HCT116 (cell line): Measurements from ENCODE around the gene STT3B. TPM values are rescaled to one million over a fixed set of nuclear protein-coding genes. Genes with fewer than 3 reads are reported as not detected.

Source experiments
- ATAC-seq: fragments of 200-7000 bp; cut with Tn5 transposase; 2 replicates; pipeline ENCODE4 v1.9.1; 2020; ENCODE audit warnings: mild to moderate bottlenecking, moderate library complexity
- BruUV-seq: library from RNA; stranded (reverse); fragments of 400-500 nt; replicated peaks from 2 replicates; lab custom pipeline; 2021; lab: Mats Ljungman, UMichigan
- CTCF ChIA-PET: fragments of 300-600 bp; sonication (Branson Sonifier 250); formaldehyde crosslinking; loops from one replicate; lab custom pipeline; 2021; ENCODE audit warnings: antibody characterized with exemption; lab: Charles Lee
- POLR2A ChIA-PET: fragments of 300-600, 350-600 bp; sonication (Branson Sonifier 250); formaldehyde crosslinking; loops from one replicate; lab custom pipeline; 2021; ENCODE audit warnings: antibody characterized with exemption; lab: Charles Lee
- RAD21 ChIA-PET, 2 experiments: fragments of 300-600 bp; sonication (Branson Sonifier 250); formaldehyde crosslinking; loops; one replicate each; lab custom pipeline; 2023; ENCODE audit warnings: low total read pairs in 2 of 2; ENCODE audit not compliant: uncharacterized antibody in 2 of 2, unreplicated experiment in 2 of 2, low non-redundant PET in 1 of 2; lab: Charles Lee
- DNase-seq: peaks from one replicate; pipeline ENCODE4 v3.0.0-alpha.2; 2010; ENCODE audit warnings: low read depth, low spot score
- H2AFZ ChIP-seq: fragments of 200-600 bp; shearing (Covaris generic), sonication (generic); 2 replicates; pipeline ENCODE4 v1.6.1; 2017; ENCODE audit warnings: low read depth, mixed run types, mixed read lengths, antibody characterized with exemption, low read length; ENCODE audit not compliant: poor library complexity, severe bottlenecking
- H3K27ac ChIP-seq: 2 replicates; pipeline ENCODE4 v1.5.1; 2012; ENCODE audit warnings: low read depth, low read length
- H3K27me3 ChIP-seq: fragments of 200-600 bp; sonication (generic); 2 replicates; pipeline ENCODE4 v1.6.1; 2016; ENCODE audit warnings: mixed run types, low read length, mixed read lengths; ENCODE audit not compliant: insufficient read depth
- H3K36me3 ChIP-seq, 2 experiments: fragments of 200-500 bp in 1 of 2; fragments of 200-600 bp in 1 of 2; sonication (Bioruptor generic) in 1 of 2; sonication (generic) in 1 of 2; 2 replicates each; pipeline versions ENCODE4 v1.5.1 to v1.6.1; 2014 to 2016; ENCODE audit warnings: low read length in 2 of 2, inconsistent platforms in 1 of 2, mixed read lengths in 1 of 2, mixed run types in 1 of 2; ENCODE audit not compliant: insufficient read depth in 2 of 2, control insufficient read depth in 1 of 2
- H3K4me1 ChIP-seq, 2 experiments: fragments of 200-600 bp in 1 of 2; sonication (generic) in 1 of 2; 2 replicates each; pipeline versions ENCODE4 v1.5.1 to v1.6.1; 2012 to 2017; ENCODE audit warnings: low read length in 2 of 2, inconsistent platforms in 1 of 2, mild to moderate bottlenecking in 1 of 2, mixed read lengths in 1 of 2, mixed run types in 1 of 2, moderate library complexity in 1 of 2; ENCODE audit not compliant: insufficient read depth in 2 of 2, control insufficient read depth in 1 of 2
- H3K4me2 ChIP-seq: fragments of 200-600 bp; sonication (generic); 2 replicates; pipeline ENCODE4 v1.6.1; 2017; ENCODE audit warnings: mixed run types, low read length, mixed read lengths
- H3K4me3 ChIP-seq, 2 experiments: fragments of 200-600 bp in 1 of 2; sonication (generic) in 1 of 2; replicated peaks in 1 of 2; 2 replicates each; pipeline ENCODE4 v1.5.1; 2011 to 2016; ENCODE audit warnings: low read length in 2 of 2, control low read depth in 1 of 2, low read depth in 1 of 2, mild to moderate bottlenecking in 1 of 2, mixed read lengths in 1 of 2, mixed run types in 1 of 2
- H3K79me2 ChIP-seq: fragments of 200-600 bp; sonication (generic); 2 replicates; pipeline ENCODE4 v1.6.1; 2017; ENCODE audit warnings: mild to moderate bottlenecking, mixed run types, low read length, moderate library complexity, mixed read lengths; ENCODE audit not compliant: insufficient read depth
- H3K9ac ChIP-seq: fragments of 200-600 bp; sonication (generic); 2 replicates; pipeline ENCODE4 v1.6.1; 2016; ENCODE audit warnings: low read length, mixed read lengths
- H3K9me2 ChIP-seq: fragments of 200-600 bp; sonication (generic), shearing (Covaris generic); 2 replicates; pipeline ENCODE4 v1.6.1; 2017; ENCODE audit warnings: mixed run types, mild to moderate bottlenecking, moderate library complexity; ENCODE audit not compliant: insufficient read depth
- H3K9me3 ChIP-seq, 2 experiments: fragments of 200-500 bp in 1 of 2; fragments of 200-600 bp in 1 of 2; sonication (Bioruptor generic) in 1 of 2; sonication (generic) in 1 of 2; 2 replicates each; pipeline ENCODE4 v1.6.1; 2014 to 2017; ENCODE audit warnings: low read length in 2 of 2, mixed read lengths in 2 of 2, inconsistent platforms in 1 of 2, low read depth in 1 of 2, mild to moderate bottlenecking in 1 of 2, mixed run types in 1 of 2, moderate library complexity in 1 of 2; ENCODE audit not compliant: control insufficient read depth in 1 of 2, insufficient read depth in 1 of 2
- H4K20me1 ChIP-seq: fragments of 200-600 bp; sonication (generic), shearing (Covaris generic); 2 replicates; pipeline ENCODE4 v1.6.1; 2017; ENCODE audit warnings: mixed run types, mild to moderate bottlenecking, moderate library complexity; ENCODE audit not compliant: insufficient read depth
- CBX3 ChIP-seq: IDR thresholded peaks from 2 replicates; pipeline ENCODE4 v1.6.1; 2012; ENCODE audit warnings: low read depth
- CEBPB ChIP-seq: IDR thresholded peaks from 2 replicates; pipeline ENCODE4 v1.6.1; 2012; ENCODE audit warnings: low read depth
- ELF1 ChIP-seq: IDR thresholded peaks from 2 replicates; pipeline ENCODE4 v1.6.1; 2012; ENCODE audit warnings: low read depth, borderline replicate concordance
- EZH2phosphoT487 ChIP-seq: fragments of 200-600 bp; IDR thresholded peaks from 2 replicates; pipeline ENCODE4 v1.6.1; 2018; ENCODE audit warnings: antibody characterized with exemption, borderline replicate concordance
- JUND ChIP-seq: IDR thresholded peaks from 2 replicates; pipeline ENCODE4 v1.6.1; 2012
- POLR2A ChIP-seq: IDR thresholded peaks from 2 replicates; pipeline ENCODE4 v1.7.0; 2011; ENCODE audit warnings: borderline replicate concordance; ENCODE audit not compliant: insufficient read depth, insufficient read length; ENCODE audit errors: extremely low read depth
- POLR2AphosphoS5 ChIP-seq: IDR thresholded peaks from 2 replicates; pipeline ENCODE4 v1.6.1; 2011; ENCODE audit warnings: mild to moderate bottlenecking, low read depth, low read length, moderate library complexity
- RAD21 ChIP-seq: IDR thresholded peaks from 2 replicates; pipeline ENCODE4 v1.6.1; 2012; ENCODE audit warnings: low read depth, mild to moderate bottlenecking
- SIN3A ChIP-seq: IDR thresholded peaks from 2 replicates; pipeline ENCODE4 v1.6.1; 2012; ENCODE audit warnings: low read depth
- SP1 ChIP-seq: IDR thresholded peaks from 2 replicates; pipeline ENCODE4 v1.6.1; 2012; ENCODE audit warnings: low read depth
- SRF ChIP-seq: IDR thresholded peaks from 2 replicates; pipeline ENCODE4 v1.6.1; 2012; ENCODE audit warnings: low read depth
- TCF7L2 ChIP-seq: IDR thresholded peaks from 2 replicates; pipeline ENCODE4 v1.7.0; 2011; ENCODE audit warnings: borderline replicate concordance, inconsistent platforms; ENCODE audit not compliant: insufficient read depth, insufficient read length; ENCODE audit errors: extremely low read depth
- YY1 ChIP-seq: IDR thresholded peaks from 2 replicates; pipeline ENCODE4 v1.6.1; 2011; ENCODE audit warnings: low read length, low read depth, moderate library complexity, mild to moderate bottlenecking; ENCODE audit not compliant: insufficient replicate concordance; ENCODE audit errors: extremely low read depth
- ZFX ChIP-seq: fragments of 450-650 bp; IDR thresholded peaks from 2 replicates; pipeline ENCODE4 v1.6.1; 2017
- ZNF274 ChIP-seq: fragments of 200-500 bp; sonication (Bioruptor generic); IDR thresholded peaks from 2 replicates; pipeline ENCODE4 v1.6.1; 2014; ENCODE audit warnings: mild to moderate bottlenecking, low read depth, low read length, inconsistent platforms
- intact Hi-C: fragments of 100-400 bp; cut with micrococcal nuclease; formaldehyde crosslinking; loops from 2 replicates; pipeline ENCODE4 v1.10.0; 2022
- total RNA-seq: library from RNA; stranded (reverse); gene quantifications from one replicate; pipeline ENCODE4 v1.2.1, GENCODE V29; 2021; ENCODE audit not compliant: unreplicated experiment
- TF ChIP-seq, protein P1 (sequence below): IDR thresholded peaks from 2 replicates; pipeline ENCODE4 v1.6.1; 2011; ENCODE audit warnings: mild to moderate bottlenecking, low read length, moderate library complexity; ENCODE audit not compliant: insufficient replicate concordance; ENCODE audit errors: extremely low read depth

Gene STT3B
- total RNA-seq, 1 experiment from 2014 or later, result 131 TPM

DNA sequence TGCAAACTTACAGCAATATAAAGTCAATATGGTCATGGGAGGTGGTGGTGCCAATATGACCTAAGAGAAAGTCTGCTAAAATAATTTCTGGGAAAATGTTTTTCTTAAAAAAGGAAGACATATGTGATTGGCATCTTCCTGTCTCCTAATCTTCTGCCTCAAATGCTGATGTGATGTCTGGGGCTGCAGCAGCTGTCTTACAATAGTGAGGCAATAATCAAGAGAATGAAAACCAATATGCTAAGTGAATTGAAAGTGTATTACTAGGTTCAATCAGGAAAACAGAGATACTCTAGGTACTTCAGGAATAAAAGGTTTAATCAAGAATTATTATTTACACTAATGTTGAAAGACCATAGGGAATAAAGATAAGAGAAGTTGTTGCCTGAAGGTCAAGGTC, 7.2 kb upstream of the STT3B start:
- BruUV-seq, result no TSS peak
- no peak overlapping the region for H2AFZ ChIP-seq

More for the DNA sequence above, 7.2 kb upstream of the STT3B start:
- Histone ChIP-seq H3K36me3 (no peaks in the 10 kb centered on the region), H3K9me3 (no peaks in the 10 kb centered on the region), H3K9ac (no peak overlapping the region), H3K27ac (no peak overlapping the region), H3K4me1 (peaks cover 0 to 4% of the 10 kb centered on the region in 2 experiments; a peak in 1 of 4 replicates), H4K20me1 (no peaks in the 10 kb centered on the region), H3K9me2 (no peaks in the 10 kb centered on the region), H3K4me3 (no peak overlapping the region), H3K27me3 (peaks cover 4% of the 10 kb centered on the region; the same call in 1 of the 2 replicates), H3K4me2 (no peak overlapping the region), H3K79me2 (peaks cover 3% of the 10 kb centered on the region; the same call in 1 of the 2 replicates)
- no peak for ATAC-seq
- intact Hi-C loops, result no loop called here
- RAD21 ChIA-PET, result no interaction called here
- no peak for TF ChIP-seq POLR2AphosphoS5
- TF ChIP-seq JUND, result no peak
- TF ChIP-seq TCF7L2, result no peak
- no peak for TF ChIP-seq SRF
- no peak for TF ChIP-seq SIN3A
- TF ChIP-seq RAD21, result no peak
- no peak for TF ChIP-seq POLR2A
- TF ChIP-seq SP1, result no peak
- no peak for TF ChIP-seq ZFX
- TF ChIP-seq CBX3, result no peak
- TF ChIP-seq ZNF274, result no peak
- TF ChIP-seq CEBPB, result no peak
- TF ChIP-seq YY1, result no peak
- TF ChIP-seq EZH2phosphoT487, result no peak
- no peak for TF ChIP-seq ELF1
- TF ChIP-seq, protein P1, sequence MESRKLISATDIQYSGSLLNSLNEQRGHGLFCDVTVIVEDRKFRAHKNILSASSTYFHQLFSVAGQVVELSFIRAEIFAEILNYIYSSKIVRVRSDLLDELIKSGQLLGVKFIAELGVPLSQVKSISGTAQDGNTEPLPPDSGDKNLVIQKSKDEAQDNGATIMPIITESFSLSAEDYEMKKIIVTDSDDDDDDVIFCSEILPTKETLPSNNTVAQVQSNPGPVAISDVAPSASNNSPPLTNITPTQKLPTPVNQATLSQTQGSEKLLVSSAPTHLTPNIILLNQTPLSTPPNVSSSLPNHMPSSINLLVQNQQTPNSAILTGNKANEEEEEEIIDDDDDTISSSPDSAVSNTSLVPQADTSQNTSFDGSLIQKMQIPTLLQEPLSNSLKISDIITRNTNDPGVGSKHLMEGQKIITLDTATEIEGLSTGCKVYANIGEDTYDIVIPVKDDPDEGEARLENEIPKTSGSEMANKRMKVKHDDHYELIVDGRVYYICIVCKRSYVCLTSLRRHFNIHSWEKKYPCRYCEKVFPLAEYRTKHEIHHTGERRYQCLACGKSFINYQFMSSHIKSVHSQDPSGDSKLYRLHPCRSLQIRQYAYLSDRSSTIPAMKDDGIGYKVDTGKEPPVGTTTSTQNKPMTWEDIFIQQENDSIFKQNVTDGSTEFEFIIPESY, result no peak
- POLR2A ChIA-PET, result no interaction called here
- no peak for DNase-seq
- CTCF ChIA-PET, result interaction anchor here (1.3 kb wide), 1 partner anchor 25 kb away, joined by 3 read pairs; no protein-coding TSS in a partner anchor
